Naive B cell (primary cell): ENCODE measurements around the gene HTD2. TPM values are rescaled to one million over a fixed set of nuclear protein-coding genes. Genes with fewer than 3 reads are reported as not detected.
"Not testable (repeated sequence)": the region's sequence is repeated elsewhere in the genome, so short reads cannot be mapped to it uniquely, and the experiment has no call there.

Experiments
- ATAC-seq, 2 donors: fragments of 150-1000 bp; cut with Tn5 transposase; 2 replicates each; pipeline ENCODE4 v1.10.0; 2021; ENCODE audit warnings: low read depth in 2 of 2, mild to moderate bottlenecking in 2 of 2, moderate library complexity in 2 of 2
- DNase-seq: peaks from one replicate; pipeline ENCODE4 v3.0.0; 2022
- H3K27ac Mint-ChIP-seq, 6 donors: one replicate each; pipeline ENCODE4 v1.8.0; 2020 to 2022; ENCODE audit warnings: mild to moderate bottlenecking in 6 of 6, mixed read lengths in 6 of 6, moderate library complexity in 5 of 6, inconsistent platforms in 2 of 6
- H3K27me3 Mint-ChIP-seq, 3 donors: one replicate each; pipeline ENCODE4 v1.8.0; 2021 to 2022; ENCODE audit warnings: mixed read lengths in 3 of 3, mild to moderate bottlenecking in 1 of 3
- H3K36me3 Mint-ChIP-seq, 2 donors: one replicate each; pipeline ENCODE4 v1.8.0; 2020 to 2022; ENCODE audit warnings: mixed read lengths in 2 of 2, inconsistent platforms in 1 of 2, mild to moderate bottlenecking in 1 of 2
- H3K4me1 Mint-ChIP-seq, 3 donors: one replicate each; pipeline ENCODE4 v1.8.0; 2020 to 2022; ENCODE audit warnings: mixed read lengths in 3 of 3, inconsistent platforms in 1 of 3, mild to moderate bottlenecking in 1 of 3, moderate library complexity in 1 of 3
- H3K4me3 Mint-ChIP-seq, 8 donors: one replicate each; pipeline ENCODE4 v1.8.0; 2020 to 2022; ENCODE audit warnings: mild to moderate bottlenecking in 8 of 8, mixed read lengths in 8 of 8, moderate library complexity in 8 of 8, inconsistent platforms in 2 of 8
- H3K9me3 Mint-ChIP-seq, 7 donors: one replicate each; pipeline ENCODE4 v1.8.0; 2020 to 2022; ENCODE audit warnings: mixed read lengths in 7 of 7, mild to moderate bottlenecking in 5 of 7, inconsistent platforms in 2 of 7, moderate library complexity in 1 of 7
- polyA plus RNA-seq, 6 donors: library from polyadenylated mRNA; unstranded; fragments of 300-500 nt; fragmentation: Illumina TruSeq; gene quantifications; one replicate each; pipeline ENCODE4 v1.2.3, GENCODE V29; 2021; ENCODE audit warnings: low read depth in 6 of 6

Gene HTD2
- polyA plus RNA-seq, 6 donors from 2014 or later = 5.7 to 26.9 (median 18.6) TPM

- Mint-ChIP-seq H3K4me1 (peaks cover 27 to 46% (median 38%) of the 10 kb centered on the region in 3 donors), H3K27me3 (no peaks in the 10 kb centered on the region), H3K9me3 (no peaks in the 10 kb centered on the region), H3K36me3 (no peaks in the 10 kb centered on the region), H3K27ac (no peak overlapping the region), H3K4me3 (peak overlapping the region in 1 of 8 donors; percentile 27)
- DNase-seq (no peak), ATAC-seq (no peak)
These were observed 23.0 kb downstream of the HTD2 start for GRCh38 chr3:58329150-58329921.

DNA sequence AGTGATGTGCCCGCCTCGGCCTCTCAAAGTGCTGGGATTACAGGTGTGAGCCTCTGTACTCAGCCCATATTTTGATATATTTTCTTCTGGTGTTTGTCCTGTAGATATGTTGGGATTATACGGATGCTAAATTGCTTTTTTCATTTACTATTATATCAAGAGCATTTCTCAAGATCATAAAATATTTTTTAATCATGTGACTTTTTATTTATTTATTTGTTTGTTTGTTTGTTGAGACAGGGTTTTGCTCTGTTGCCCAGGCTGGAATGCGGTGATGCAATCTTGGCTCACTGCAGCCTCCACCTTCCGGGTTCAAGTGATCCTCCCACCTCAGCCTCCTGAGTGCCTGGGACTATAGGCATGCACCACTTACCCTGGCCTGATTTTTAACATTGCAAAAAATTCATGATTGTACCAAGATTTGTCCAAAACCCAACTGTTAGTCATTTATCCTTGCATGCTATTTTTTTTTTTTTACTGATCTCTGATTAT lies 23.6 kb downstream of the HTD2 start:
- ATAC-seq = no peak
- DNase-seq = no peak
- Mint-ChIP-seq H3K9me3 (no peaks in the 10 kb centered on the region), H3K27me3 (no peaks in the 10 kb centered on the region), H3K4me1 (peaks cover 28 to 47% (median 40%) of the 10 kb centered on the region in 3 donors), H3K27ac (no peak overlapping the region), H3K4me3 (peak overlapping the region in 1 of 8 donors; percentile 84), H3K36me3 (no peaks in the 10 kb centered on the region)

DNA sequence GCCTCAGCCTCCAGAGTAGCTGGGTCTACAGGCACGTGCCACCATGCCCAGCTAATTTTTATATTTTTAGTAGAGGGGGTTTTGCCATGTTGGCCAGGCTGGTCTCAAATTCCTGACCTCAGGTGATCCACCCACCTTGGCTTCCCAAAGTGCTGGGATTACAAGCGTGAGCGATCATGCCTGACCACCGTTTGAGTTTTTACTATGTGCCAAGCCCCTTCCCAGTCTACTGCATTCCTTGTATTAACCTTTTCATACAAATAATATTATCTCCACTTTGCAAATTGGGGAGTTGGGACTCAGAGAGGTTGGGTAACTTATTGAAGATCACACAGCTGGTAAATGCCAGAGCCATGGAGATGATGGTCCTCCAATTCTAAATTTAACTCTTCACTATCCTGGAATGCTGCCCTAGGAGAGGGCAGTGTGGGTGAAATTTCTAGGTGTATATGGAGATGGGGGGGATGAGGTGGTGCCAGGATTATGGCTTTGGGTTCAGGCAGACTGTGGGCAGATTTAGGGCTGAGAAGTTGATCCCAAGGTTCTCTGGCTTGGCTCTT lies 25.4 kb downstream of the HTD2 start:
- Mint-ChIP-seq H3K9me3 (no peaks in the 10 kb centered on the region), H3K36me3 (peaks cover 0 to 6% of the 10 kb centered on the region in 2 donors), H3K4me1 (peaks cover 38 to 46% (median 41%) of the 10 kb centered on the region in 3 donors), H3K4me3 (peak overlapping the region; percentile 35 to 99 (median 84)), H3K27ac (peak overlapping the region in 2 of 6 donors; percentile 36 to 40), H3K27me3 (no peaks in the 10 kb centered on the region)
- no peak for ATAC-seq
- no peak for DNase-seq

- DNase-seq (peak; percentile 80), ATAC-seq (peak; percentile 82 to 86)
- peaks cover 0 to 6% of the 10 kb centered on the region in 2 donors for H3K36me3 Mint-ChIP-seq
- H3K27me3 Mint-ChIP-seq = no peaks in the 10 kb centered on the region
- H3K9me3 Mint-ChIP-seq = peaks cover 0 to under 1% (median 0%) of the 10 kb centered on the region in 7 donors
- H3K27ac Mint-ChIP-seq = peak within 1 kb of the TSS; percentile 78 to 100 (median 96)
- peaks cover 34 to 55% (median 41%) of the 10 kb centered on the region in 3 donors for H3K4me1 Mint-ChIP-seq
- peak within 1 kb of the TSS; percentile 98 to 100 (median 100) for H3K4me3 Mint-ChIP-seq
These were observed 26.4 kb downstream of the HTD2 start, which contains the start of gene PXK for GRCh38 chr3:58332575-58333188. Gene PXK (plus strand): TSS chr3:58332892. CDS start chr3:58332989, 97 bp downstream.

DNA sequence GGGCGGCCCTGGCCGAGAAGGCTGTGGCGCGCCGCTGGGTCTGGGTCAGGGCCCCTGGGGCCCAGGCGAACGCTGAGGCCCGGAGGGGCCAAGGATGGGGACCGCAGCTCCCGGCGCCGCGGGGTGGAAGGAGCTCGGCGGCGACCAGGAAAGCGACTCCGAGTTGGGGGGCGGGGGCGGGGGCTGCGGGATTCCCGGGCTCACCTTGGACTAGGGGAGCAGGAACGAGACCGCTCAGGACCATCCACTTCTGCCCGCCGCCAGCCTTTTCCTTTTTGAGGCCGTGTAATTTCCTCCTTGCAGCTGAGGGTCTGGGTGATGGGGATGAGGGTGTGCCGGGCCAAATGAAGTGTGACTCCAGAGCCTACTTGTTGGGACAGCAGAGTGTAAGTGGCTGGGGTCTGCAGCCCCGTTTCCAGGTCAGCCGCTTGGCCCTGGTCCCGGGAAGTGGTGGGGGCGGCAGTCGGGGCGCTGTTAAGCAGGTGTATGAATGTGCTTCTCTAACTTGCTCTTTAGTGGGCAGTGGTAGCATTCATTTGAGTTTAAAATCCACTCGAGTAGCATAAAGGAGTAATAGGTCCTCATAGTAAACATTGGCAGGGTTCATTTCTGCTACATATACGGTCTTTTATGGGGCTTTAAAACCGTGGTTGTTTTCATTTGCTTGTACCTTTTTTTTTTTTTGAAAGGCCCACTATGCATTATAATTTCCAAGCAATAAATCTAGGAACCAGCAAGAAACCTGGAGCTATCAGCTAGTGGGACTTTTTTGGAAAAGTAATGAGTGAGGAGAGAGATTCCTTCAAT lies 27.1 kb downstream of the HTD2 start:
- ATAC-seq (peak; percentile 74 to 78), DNase-seq (peak; percentile 57)
- H3K4me1 Mint-ChIP-seq = peaks cover 34 to 63% (median 41%) of the 10 kb centered on the region in 3 donors
- H3K27me3 Mint-ChIP-seq = no peaks in the 10 kb centered on the region
- H3K36me3 Mint-ChIP-seq = peaks cover 0 to 6% of the 10 kb centered on the region in 2 donors
- H3K4me3 Mint-ChIP-seq = peak overlapping the region; percentile 98 to 100 (median 100)
- peak overlapping the region; percentile 78 to 100 (median 96) for H3K27ac Mint-ChIP-seq
- peaks cover 0 to 4% (median 0%) of the 10 kb centered on the region in 7 donors for H3K9me3 Mint-ChIP-seq

DNA sequence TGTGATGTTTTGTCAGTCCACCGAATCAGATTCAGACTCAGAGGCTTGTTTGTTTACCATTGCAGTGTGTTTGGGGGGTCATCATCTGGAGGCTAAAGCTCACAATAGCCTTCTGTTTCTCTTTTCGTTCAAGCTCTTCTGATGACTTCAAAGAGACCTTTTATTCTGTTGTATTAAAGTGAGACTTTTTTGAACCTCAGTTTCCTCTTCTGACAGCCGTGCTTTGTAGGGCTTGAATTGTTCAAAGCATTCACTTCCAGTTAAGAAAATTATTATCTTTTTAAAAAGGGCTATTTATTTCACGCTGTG lies 27.6 kb downstream of the HTD2 start:
- Mint-ChIP-seq H3K27ac (peak overlapping the region; percentile 64 to 100 (median 96)), H3K36me3 (peaks cover 0 to 9% of the 10 kb centered on the region in 2 donors), H3K27me3 (no peaks in the 10 kb centered on the region), H3K4me1 (peaks cover 34 to 68% (median 45%) of the 10 kb centered on the region in 3 donors), H3K9me3 (peaks cover 0 to 9% (median 1%) of the 10 kb centered on the region in 7 donors), H3K4me3 (peak overlapping the region; percentile 98 to 100 (median 100))
- ATAC-seq = no peak
- DNase-seq = no peak

DNA sequence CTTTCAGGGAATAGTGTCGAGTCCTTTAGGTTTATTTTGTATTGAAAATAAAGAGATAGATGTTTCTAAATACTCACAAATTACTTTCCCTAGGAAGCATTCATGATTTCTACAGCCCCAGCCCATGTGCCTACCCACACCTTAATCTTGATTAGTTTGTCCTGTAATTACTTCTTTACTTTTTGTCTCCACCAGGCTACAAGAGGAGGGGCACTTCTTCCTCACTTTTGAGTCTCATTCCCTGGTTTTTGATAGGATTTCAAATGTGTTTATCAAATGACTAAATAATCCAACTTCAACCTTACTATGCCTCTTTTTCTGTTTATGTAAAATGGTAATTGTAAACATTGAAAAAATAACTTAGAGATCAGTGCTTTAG lies 28.2 kb downstream of the HTD2 start:
- DNase-seq (no peak), ATAC-seq (no peak)
- Mint-ChIP-seq H3K27me3 (no peaks in the 10 kb centered on the region), H3K4me3 (peak overlapping the region; percentile 98 to 100 (median 100)), H3K9me3 (peaks cover 0 to 12% (median 2%) of the 10 kb centered on the region in 7 donors), H3K27ac (peak overlapping the region; percentile 84 to 100 (median 96)), H3K36me3 (peaks cover 0 to 14% of the 10 kb centered on the region in 2 donors), H3K4me1 (peaks cover 38 to 74% (median 50%) of the 10 kb centered on the region in 3 donors)

- Mint-ChIP-seq H3K27me3 (no peaks in the 10 kb centered on the region), H3K4me3 (peak overlapping the region; percentile 98 to 100 (median 100)), H3K4me1 (peaks cover 39 to 78% (median 52%) of the 10 kb centered on the region in 3 donors), H3K27ac (peak overlapping the region; percentile 58 to 100 (median 96)), H3K9me3 (peaks cover 0 to 12% (median 2%) of the 10 kb centered on the region in 7 donors), H3K36me3 (peaks cover 0 to 15% of the 10 kb centered on the region in 2 donors)
- ATAC-seq (no peak), DNase-seq (no peak)
These were observed 29.3 kb downstream of the HTD2 start for GRCh38 chr3:58335652-58335947.

GRCh38 chr3:58336135-58336882 lies 30.0 kb downstream of the HTD2 start:
- Mint-ChIP-seq H3K36me3 (peaks cover 0 to 20% of the 10 kb centered on the region in 2 donors), H3K4me1 (peaks cover 44 to 80% (median 59%) of the 10 kb centered on the region in 3 donors), H3K4me3 (peak overlapping the region; percentile 52 to 100 (median 76)), H3K27me3 (no peaks in the 10 kb centered on the region), H3K27ac (peak overlapping the region; percentile 36 to 96 (median 79)), H3K9me3 (peaks cover 0 to 12% (median 2%) of the 10 kb centered on the region in 7 donors)
- DNase-seq = no peak
- ATAC-seq = no peak

DNA sequence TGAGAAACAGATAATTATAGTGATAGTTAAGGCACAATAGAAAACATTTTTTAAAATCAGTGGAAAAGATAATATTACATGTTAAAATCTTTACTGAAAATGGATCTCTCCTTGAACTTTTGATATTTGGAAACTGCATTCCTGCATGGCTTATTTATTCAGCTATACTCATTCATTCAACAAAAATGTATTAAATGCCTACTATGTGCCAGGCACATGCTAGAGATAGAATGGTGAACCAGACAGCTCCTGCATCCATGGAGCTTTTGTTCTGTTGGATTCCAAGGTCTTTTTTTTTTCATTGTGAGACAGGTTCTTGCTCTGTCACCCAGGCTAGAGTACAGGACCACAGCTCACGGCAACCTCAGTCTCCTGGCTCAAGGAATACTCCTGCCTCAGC lies 30.9 kb downstream of the HTD2 start:
- ATAC-seq = no peak

DNA sequence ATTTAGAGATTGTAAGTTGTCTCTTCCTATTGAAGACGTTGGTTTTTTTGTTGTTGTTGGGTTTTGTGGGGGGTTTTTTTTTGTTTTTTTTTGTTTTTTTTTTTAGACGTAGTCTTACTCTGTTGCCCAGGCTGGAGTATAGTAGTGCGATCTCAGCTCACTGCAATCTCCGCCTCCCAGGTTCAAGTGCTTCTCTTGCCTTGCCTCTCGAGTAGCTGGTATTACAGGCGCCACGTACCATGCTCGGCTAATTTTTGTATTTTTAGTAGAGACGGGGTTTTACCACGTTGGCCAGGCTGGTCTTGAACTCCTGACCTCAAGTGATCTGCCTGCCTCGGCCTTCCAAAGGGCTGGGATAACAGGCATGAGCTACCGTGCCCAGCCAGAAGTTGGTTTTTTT lies 32.8 kb downstream of the HTD2 start:
- peak overlapping the region; percentile 88 to 97 (median 96) for H3K27ac Mint-ChIP-seq
- H3K27me3 Mint-ChIP-seq, DNase-seq: not testable (repeated sequence)
- H3K4me1 Mint-ChIP-seq = peaks cover 49 to 91% (median 59%) of the 10 kb centered on the region in 3 donors
- H3K9me3 Mint-ChIP-seq = peaks cover 0 to 12% (median 2%) of the 10 kb centered on the region in 7 donors
- ATAC-seq = peak; percentile 36 to 37
- H3K36me3 Mint-ChIP-seq = peaks cover 5 to 20% of the 10 kb centered on the region in 2 donors
- H3K4me3 Mint-ChIP-seq = peak overlapping the region; percentile 16 to 89 (median 84)

More for the DNA sequence above, 30.9 kb downstream of the HTD2 start:
- peaks cover 39 to 81% (median 53%) of the 10 kb centered on the region in 3 donors for H3K4me1 Mint-ChIP-seq
- H3K27me3 Mint-ChIP-seq = no peaks in the 10 kb centered on the region
- DNase-seq = no peak
- H3K36me3 Mint-ChIP-seq = peaks cover 0 to 20% of the 10 kb centered on the region in 2 donors
- H3K9me3 Mint-ChIP-seq = peaks cover 0 to 12% (median 2%) of the 10 kb centered on the region in 7 donors
- H3K27ac Mint-ChIP-seq = peak overlapping the region in 5 of 6 donors; percentile 24 to 96 (median 82)
- peak overlapping the region in 6 of 8 donors; percentile 29 to 100 (median 82) for H3K4me3 Mint-ChIP-seq
